Activated T-cell treated with anti-CD3 and anti-CD28 coated beads for 24 hours (primary cell): ENCODE measurements around the gene ATP5PB.
A peak's percentile ranks its signal among the peaks of the same experiment; 100 is the strongest.

Source experiments
- DNase-seq: peaks from one replicate; pipeline ENCODE4 v3.0.0-alpha.2; 2020; ENCODE audit warnings: low read depth

The ATP5PB gene

DNA sequence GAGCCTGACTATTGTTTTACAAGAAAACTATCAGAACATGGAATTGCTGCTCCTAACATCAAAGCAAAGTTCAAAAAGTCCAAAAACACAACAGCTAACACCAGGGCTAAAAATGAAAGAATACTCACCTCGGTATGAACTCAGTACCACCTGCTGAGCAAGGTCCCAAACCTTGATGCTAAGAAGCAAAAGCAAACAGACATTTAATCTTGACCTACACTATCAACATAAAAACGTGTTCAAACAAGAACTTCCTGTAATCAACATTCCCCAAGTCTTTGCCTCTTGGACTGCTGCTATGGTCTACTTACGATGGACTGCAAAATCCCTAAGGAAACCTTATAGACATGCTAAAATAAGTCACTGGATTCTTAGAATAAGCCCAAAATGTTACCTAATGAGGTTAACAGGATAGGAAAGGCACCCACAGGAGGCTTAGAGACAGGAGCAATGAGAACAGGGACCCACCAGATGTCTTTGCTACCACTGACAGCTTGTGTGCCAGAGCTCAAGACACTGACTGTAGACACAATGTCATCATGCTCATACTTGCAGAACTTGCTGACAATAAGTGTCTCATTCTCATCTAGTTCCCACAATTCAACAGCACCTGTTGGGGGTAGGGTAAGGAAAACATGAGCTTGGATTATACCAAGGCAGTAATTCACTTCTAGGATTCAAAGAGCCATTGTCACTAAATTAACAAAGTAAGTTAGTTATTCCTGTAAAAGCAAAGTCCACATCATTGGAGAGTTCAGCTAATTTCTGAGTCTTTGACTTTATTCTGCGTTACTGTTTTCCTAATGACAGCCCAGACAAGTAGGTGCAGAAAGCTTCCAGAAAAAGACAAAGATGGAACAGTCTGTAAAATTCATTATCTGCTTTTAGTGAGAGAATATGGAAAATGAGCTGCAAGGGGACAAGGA, 2.0 kb upstream of the ATP5PB start:
- DNase-seq: no peak

GRCh38 chr1:111448482-111448917, 764 bp upstream of the ATP5PB start:
- peak; percentile 8 for DNase-seq

DNA sequence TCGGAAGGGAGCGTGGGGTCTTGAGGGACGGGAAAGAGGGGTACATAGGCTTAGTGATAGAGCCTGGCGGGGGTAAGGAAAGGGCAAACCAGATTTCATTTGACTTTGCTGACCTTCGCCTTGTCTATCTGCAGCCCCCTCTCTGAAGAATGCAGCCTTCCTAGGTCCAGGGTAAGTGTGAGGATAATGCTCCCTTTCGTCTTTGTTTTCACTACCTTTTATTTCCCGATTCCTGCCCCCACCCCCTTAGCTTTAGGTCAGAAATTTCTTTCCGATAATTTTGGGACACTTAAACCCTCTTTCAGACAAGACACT, 396 bp downstream of the ATP5PB start:
- DNase-seq: no peak

- no peak for DNase-seq
Observed at GRCh38 chr1:111450185-111450584, 921 bp downstream of the ATP5PB start.

- DNase-seq: no peak
Observed at GRCh38 chr1:111452581-111452980, 3.3 kb downstream of the ATP5PB start.

- DNase-seq: no peak
Observed at GRCh38 chr1:111453706-111454105, 4.4 kb downstream of the ATP5PB start.

DNA sequence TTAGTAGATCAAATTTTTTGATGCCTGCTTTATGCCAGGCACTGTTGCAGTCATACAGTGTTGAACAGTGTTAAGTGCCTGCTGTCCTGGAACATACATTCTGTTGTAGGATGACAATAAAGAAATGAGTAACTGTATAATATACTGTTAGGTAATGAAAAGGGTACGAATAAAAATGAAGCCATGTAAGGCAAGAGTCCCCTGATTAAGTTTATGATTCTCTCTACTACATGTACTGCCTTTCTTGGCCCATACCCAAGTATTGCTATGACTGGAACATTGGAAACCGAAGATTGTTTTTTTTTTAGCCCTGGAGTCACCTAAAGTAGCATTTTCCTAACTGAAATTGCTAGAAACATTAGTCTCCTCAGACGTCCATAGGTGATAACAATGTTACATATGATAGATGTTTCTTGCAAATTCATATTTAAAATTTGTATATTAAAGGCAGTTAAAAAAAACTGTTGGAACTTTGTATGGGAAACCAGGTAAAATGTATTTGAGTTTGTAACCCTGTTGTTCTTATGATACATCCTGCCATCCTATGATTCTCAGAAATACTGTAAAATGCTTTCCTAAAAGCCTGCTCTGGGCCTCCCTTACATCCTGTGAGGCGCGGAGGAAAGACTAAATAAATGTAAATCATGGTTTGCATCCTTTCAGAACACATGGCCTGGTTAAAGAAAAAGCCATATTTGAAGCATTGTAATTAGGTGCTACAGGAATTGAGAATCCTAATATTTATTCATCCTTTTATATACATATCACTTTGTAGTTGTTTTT, 5.8 kb downstream of the ATP5PB start:
- no peak for DNase-seq

DNA sequence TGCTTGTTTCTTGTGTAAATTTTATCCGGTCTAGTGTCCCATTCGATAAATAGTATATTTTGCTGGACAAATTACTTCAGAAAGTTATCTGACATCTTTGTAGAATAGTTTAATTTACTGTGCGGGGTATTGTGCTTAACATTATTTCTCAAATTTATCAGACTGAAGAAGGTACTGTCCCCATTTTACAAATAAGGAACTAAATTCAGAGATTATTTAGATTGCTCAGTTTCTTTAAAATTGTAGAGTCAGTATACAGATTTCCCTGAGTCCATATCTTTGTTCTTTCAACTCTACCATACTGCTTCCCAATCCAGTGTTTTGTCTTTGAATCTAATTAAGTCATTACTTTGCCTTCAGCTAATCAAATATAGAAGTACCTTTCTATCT, 6.4 kb downstream of the ATP5PB start:
- no peak for DNase-seq

- DNase-seq: no peak
Observed at GRCh38 chr1:111461765-111462164, 12.5 kb downstream of the ATP5PB start.

- DNase-seq: no peak
Observed at GRCh38 chr1:111462370-111463028, 13.2 kb downstream of the ATP5PB start.

GRCh38 chr1:111463029-111463683, 13.9 kb downstream of the ATP5PB start:
- no peak for DNase-seq

- DNase-seq: no peak
Observed at GRCh38 chr1:111465754-111466153, 16.5 kb downstream of the ATP5PB start.

- DNase-seq: no peak
Observed at GRCh38 chr1:111466480-111466879, 17.2 kb downstream of the ATP5PB start.

DNA sequence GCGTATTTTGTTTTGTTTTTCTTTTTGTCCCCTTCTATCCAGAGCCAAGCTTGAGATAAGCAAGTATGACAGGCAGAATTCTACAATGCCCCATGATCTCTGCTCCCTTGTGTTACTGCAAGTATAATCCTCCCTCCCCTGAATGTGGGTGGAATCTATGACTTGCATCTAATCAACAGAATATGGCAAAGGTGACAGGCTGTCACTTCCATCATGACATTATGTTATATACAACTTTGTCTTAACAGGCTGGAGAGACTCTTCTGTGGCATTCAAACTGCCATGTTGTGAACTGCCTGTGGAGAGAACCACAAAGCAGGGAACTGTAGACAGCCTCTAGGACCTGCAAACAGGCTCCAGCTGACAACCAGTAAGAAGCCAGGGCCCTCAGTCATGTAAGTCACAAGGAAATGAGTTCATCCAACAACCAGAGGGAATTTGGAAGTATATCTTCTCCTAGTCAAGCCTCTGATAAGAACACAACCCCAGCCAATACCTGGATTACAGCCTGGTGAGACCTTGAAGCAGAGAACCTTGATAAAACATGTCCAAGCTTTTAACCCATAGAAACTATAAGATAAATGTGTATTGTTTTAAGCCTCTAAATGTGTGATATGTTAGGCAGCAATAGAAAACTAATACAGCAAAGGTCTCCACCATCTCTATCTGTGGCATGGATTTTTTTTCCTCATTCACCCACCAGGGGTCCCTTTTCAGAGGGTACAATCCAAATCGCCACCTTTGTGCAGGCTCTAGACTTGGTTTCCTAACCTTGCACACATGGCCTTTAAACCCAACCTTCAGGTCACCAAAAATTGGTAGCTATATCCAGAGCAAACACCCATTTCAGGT, 18.8 kb downstream of the ATP5PB start:
- no peak for DNase-seq

- DNase-seq: no peak
Observed at GRCh38 chr1:111468717-111469100, 19.4 kb downstream of the ATP5PB start.

GRCh38 chr1:111469539-111469938, 20.3 kb downstream of the ATP5PB start:
- no peak for DNase-seq

DNA sequence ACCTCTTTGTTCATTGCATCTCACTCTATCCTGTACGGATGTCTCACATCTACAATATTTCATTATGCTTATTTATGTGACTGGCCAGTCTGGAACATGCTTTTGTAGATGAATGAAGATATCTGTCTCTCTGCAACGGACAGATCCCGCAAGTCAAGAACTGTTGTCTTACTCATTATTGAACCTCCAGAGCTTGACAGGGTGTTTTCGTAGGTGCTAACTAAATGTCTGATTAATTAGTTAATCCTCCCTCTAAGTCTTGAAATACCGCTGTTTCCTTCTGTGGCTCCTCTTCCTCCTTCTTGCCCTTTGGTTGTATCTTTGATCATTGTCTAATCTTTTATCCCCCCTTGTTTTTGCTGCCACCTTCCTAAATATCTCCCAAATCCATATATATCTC, 21.3 kb downstream of the ATP5PB start:
- no peak for DNase-seq

DNA sequence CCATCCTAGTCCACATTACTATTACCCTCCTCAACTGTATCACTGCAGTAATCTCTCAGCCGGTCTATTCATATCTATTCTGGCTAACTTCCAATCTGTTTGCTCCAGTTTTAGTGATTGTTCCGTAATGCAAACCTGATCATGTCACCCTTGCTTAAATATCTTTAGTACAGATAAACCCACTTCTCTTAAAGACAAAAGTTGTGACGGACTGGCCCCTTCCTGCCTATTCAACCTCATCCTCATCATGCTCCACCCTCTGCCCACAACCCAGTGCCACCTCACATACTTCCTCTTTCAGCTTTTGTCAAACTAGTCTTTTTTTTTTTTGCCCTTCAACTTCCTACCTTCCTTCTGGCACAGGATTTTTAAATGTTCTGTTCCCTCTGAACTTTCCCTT, 21.7 kb downstream of the ATP5PB start:
- DNase-seq: peak; percentile 34

DNA sequence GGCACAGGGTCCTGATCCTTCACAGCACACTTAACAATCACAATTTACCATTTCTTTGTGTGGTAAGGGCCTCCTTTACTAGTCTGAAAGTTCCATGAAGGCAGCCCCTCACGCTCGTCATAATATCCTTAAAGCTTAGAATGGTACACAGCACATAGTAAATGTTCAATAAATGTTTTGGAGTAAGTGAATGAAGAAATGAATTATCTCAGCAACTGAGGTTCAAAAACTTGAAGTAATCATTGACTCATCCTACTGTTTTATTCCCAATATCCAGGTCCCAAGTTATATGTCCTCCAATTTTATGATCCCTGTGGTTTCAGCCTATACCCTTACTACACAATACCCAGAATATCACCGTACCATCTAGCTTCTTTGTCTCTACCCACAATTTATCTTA, 22.3 kb downstream of the ATP5PB start:
- no peak for DNase-seq

- DNase-seq: no peak
Observed at GRCh38 chr1:111474106-111474505, 24.8 kb downstream of the ATP5PB start.

DNA sequence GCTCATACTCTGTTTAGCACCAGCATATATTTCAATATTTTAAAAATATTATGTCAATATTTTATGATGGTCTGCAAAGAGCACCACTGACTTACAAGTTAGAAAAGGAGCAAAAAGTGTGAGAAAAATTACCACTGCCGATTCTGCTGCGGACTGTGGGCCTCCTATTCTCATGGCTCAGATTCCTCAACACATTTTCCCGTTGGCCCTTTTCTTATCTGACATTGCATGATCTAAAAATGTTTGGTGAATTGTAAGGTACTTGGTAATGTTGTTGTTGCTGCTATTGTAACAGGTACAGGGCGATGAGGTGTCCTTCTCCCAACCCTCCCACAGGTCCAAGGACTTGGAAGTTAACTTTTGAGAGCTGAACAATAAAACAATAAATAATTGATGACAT, 25.3 kb downstream of the ATP5PB start:
- DNase-seq: no peak
